HL-60 (cell line): Measurements from ENCODE around the gene SMC3.
"Not testable (repeated sequence)": the region's sequence is repeated elsewhere in the genome, so short reads cannot be mapped to it uniquely, and the experiment has no call there.

Experiments
- CTCF ChIP-seq: IDR thresholded peaks from one replicate; pipeline ENCODE4 v1.5.1; 2011; ENCODE audit warnings: low read length, control low read depth, inconsistent platforms; ENCODE audit not compliant: insufficient read depth
- GABPA ChIP-seq: IDR thresholded peaks from 2 replicates; pipeline ENCODE4 v1.6.1; 2012; ENCODE audit warnings: low read depth
- POLR2AphosphoS5 ChIP-seq: IDR thresholded peaks from 2 replicates; pipeline ENCODE4 v1.6.1; 2012; ENCODE audit warnings: low read depth
- REST ChIP-seq: IDR thresholded peaks from 2 replicates; pipeline ENCODE4 v1.6.1; 2012; ENCODE audit warnings: low read depth; ENCODE audit not compliant: insufficient replicate concordance
- SPI1 ChIP-seq: IDR thresholded peaks from 2 replicates; pipeline ENCODE4 v1.6.1; 2012; ENCODE audit warnings: low read depth, mild to moderate bottlenecking, borderline replicate concordance

- not testable (repeated sequence) for TF ChIP-seq CTCF, REST, POLR2AphosphoS5, SPI1, GABPA
These were observed 43.3 kb downstream of the SMC3 start for GRCh38 chr10:110610781-110611180.
